K562 (cell line): ENCODE data around the gene SYNE1. TPM values are rescaled to one million over a fixed set of nuclear protein-coding genes. Genes with fewer than 3 reads are reported as not detected.

Experiments
- ATAC-seq: fragments of 200-7000 bp; cut with Tn5 transposase; 3 replicates; pipeline ENCODE4 v1.9.1; 2020; ENCODE audit warnings: moderate library complexity
- BruUV-seq: library from RNA; stranded (reverse); fragments of 400-500 nt; replicated peaks from 2 replicates; lab custom pipeline; 2021; lab: Mats Ljungman, UMichigan
- CTCF ChIA-PET: fragments of 300-600 bp; formaldehyde crosslinking; extraction: SDS; loops from one replicate; lab custom pipeline; 2021; ENCODE audit warnings: low intra/inter-chr PET ratio; lab: Yijun Ruan, JAX
- POLR2A ChIA-PET: fragments of 300-600, 350-650 bp; sonication (Branson Sonifier 250); formaldehyde crosslinking; extraction: SDS; loops from one replicate; lab custom pipeline; 2021; ENCODE audit warnings: antibody characterized with exemption, inconsistent platforms; lab: Yijun Ruan, JAX
- DNase-seq, 4 experiments: peaks; one replicate each; pipeline versions ENCODE4 v3.0.0 to v3.0.0-alpha.2; 2011 to 2018; ENCODE audit warnings: low spot score in 3 of 4, mixed read lengths in 3 of 4; ENCODE audit errors: extremely low read depth in 1 of 4
- FAIRE-seq: peaks from 2 replicates; lab custom pipeline; 2011; peaks lifted over from hg19 to GRCh38; lab: Jason Lieb, UNC
- H2AFZ ChIP-seq: 2 replicates; pipeline ENCODE4 v1.6.0; 2011; ENCODE audit warnings: low read depth, low read length, control low read depth, inconsistent platforms
- H3K27ac ChIP-seq: fragments of 200-600 bp; 3 replicates; pipeline ENCODE4 v1.8.0; 2011; ENCODE audit warnings: low read depth, mild to moderate bottlenecking, control low read depth, inconsistent platforms, low read length, moderate library complexity, mixed read lengths; ENCODE audit errors: extremely low read depth
- H3K27me3 ChIP-seq, 2 experiments: fragments of 300-600 bp in 1 of 2; 2 replicates in 1 of 2; 3 replicates in 1 of 2; pipeline versions ENCODE4 v1.6.0 to v1.8.0; 2011; ENCODE audit warnings: inconsistent platforms in 2 of 2, low read length in 2 of 2, mild to moderate bottlenecking in 1 of 2, mixed read lengths in 1 of 2, moderate library complexity in 1 of 2; ENCODE audit not compliant: control insufficient read depth in 2 of 2, insufficient read depth in 2 of 2
- H3K36me3 ChIP-seq: fragments of 300-600 bp; 3 replicates; pipeline ENCODE4 v1.8.0; 2011; ENCODE audit warnings: mild to moderate bottlenecking, low read length, inconsistent platforms; ENCODE audit not compliant: control insufficient read depth, insufficient read depth
- H3K4me1 ChIP-seq, 2 experiments: fragments of 200-600 bp in 1 of 2; replicated peaks in 1 of 2; 2 replicates in 1 of 2; 3 replicates in 1 of 2; pipeline versions ENCODE4 v1.5.1 to v1.8.0; 2011; ENCODE audit warnings: inconsistent platforms in 2 of 2, low read length in 2 of 2, mild to moderate bottlenecking in 1 of 2, mixed read lengths in 1 of 2, moderate library complexity in 1 of 2; ENCODE audit not compliant: control insufficient read depth in 2 of 2, insufficient read depth in 2 of 2
- H3K4me2 ChIP-seq: 2 replicates; pipeline ENCODE4 v1.6.1; 2011; ENCODE audit warnings: low read length, control low read depth, inconsistent platforms, mixed read lengths; ENCODE audit not compliant: insufficient read depth
- H3K4me3 ChIP-seq: fragments of 200-600 bp; sonication (generic), shearing (Covaris generic); 2 replicates; pipeline ENCODE4 v1.5.1; 2016; ENCODE audit warnings: control low read depth, inconsistent platforms
- H3K79me2 ChIP-seq: fragments of 200-600 bp; 3 replicates; pipeline ENCODE4 v1.8.0; 2011; ENCODE audit warnings: low read length, inconsistent platforms; ENCODE audit not compliant: control insufficient read depth, insufficient read depth
- H3K9ac ChIP-seq, 2 experiments: 2 replicates each; pipeline versions ENCODE4 v1.6.0 to v1.6.1; 2011; ENCODE audit warnings: low read depth in 2 of 2, low read length in 2 of 2, control low read depth in 1 of 2, inconsistent platforms in 1 of 2, mild to moderate bottlenecking in 1 of 2, mixed read lengths in 1 of 2; ENCODE audit not compliant: insufficient read depth in 1 of 2
- H3K9me1 ChIP-seq: one replicate; pipeline ENCODE4 v1.6.0; 2011; ENCODE audit warnings: inconsistent platforms, mild to moderate bottlenecking, low read length, moderate library complexity; ENCODE audit not compliant: control insufficient read depth, insufficient read depth
- H3K9me3 ChIP-seq: replicated peaks from 2 replicates; pipeline ENCODE4 v1.5.1; 2011; ENCODE audit warnings: low read depth, low read length, inconsistent platforms; ENCODE audit not compliant: control insufficient read depth, insufficient read depth
- H4K20me1 ChIP-seq: replicated peaks from 2 replicates; pipeline ENCODE4 v1.6.1; 2011; ENCODE audit warnings: low read length, inconsistent platforms, mixed read lengths; ENCODE audit not compliant: control insufficient read depth, insufficient read depth
- HDAC6 ChIP-seq: IDR thresholded peaks from 2 replicates; pipeline ENCODE4 v1.6.1; 2012; ENCODE audit warnings: low read depth, mild to moderate bottlenecking, control low read depth, inconsistent platforms, low read length, moderate library complexity
- NFYB ChIP-seq: IDR thresholded peaks from 2 replicates; pipeline ENCODE4 v1.6.1; 2011; ENCODE audit warnings: mild to moderate bottlenecking, moderate library complexity; ENCODE audit not compliant: insufficient read length; ENCODE audit errors: extremely low read depth
- POLR2AphosphoS2 ChIP-seq: IDR thresholded peaks from 2 replicates; pipeline ENCODE4 v1.6.1; 2012; ENCODE audit warnings: low read length, improper control_type of control experiment
- TBL1XR1 ChIP-seq, 2 experiments: IDR thresholded peaks; 2 replicates each; pipeline ENCODE4 v1.6.1; 2012; ENCODE audit warnings: improper control_type of control experiment in 2 of 2, low read length in 2 of 2, mild to moderate bottlenecking in 1 of 2
- XRCC3 ChIP-seq: fragments of 450-650 bp; IDR thresholded peaks from 2 replicates; pipeline ENCODE4 v1.6.1; 2017; ENCODE audit warnings: mild to moderate bottlenecking, moderate library complexity
- ZNF124 ChIP-seq: sonication (generic); formaldehyde crosslinking; IDR thresholded peaks from 2 replicates; pipeline ENCODE4 v1.8.1; 2022; ENCODE audit warnings: missing genetic modification reagents
- ZNF197 ChIP-seq: fragments of 200-800 bp; sonication (Bioruptor generic); IDR thresholded peaks from 2 replicates; pipeline ENCODE4 v1.6.1; 2016; ENCODE audit warnings: low read depth, missing genetic modification characterization, missing compliant biosample characterization
- ZNF445 ChIP-seq: fragments of 250-450 bp; sonication (Bioruptor Pico); IDR thresholded peaks from 2 replicates; pipeline ENCODE4 v1.4.0; 2020; ENCODE audit warnings: low read depth, mild to moderate bottlenecking, moderate library complexity
- WGBS: fragments of 100-300 bp; shearing (Covaris generic); methylation state at CpG from one replicate; pipeline ENCODE4 v1.1.6; 2016; ENCODE audit warnings: low coverage, mixed read lengths; ENCODE audit not compliant: insufficient coverage; ENCODE audit errors: missing lambda C conversion rate; 5-methylcytosine and 5-hydroxymethylcytosine counted together
- in situ Hi-C: fragments of 300-500 bp; cut with MboI; formaldehyde crosslinking; loops from 4 replicates; pipeline ENCODE4 v1.15.0; 2018; ENCODE audit warnings: inconsistent platforms, mixed read lengths
- intact Hi-C: fragments of 100-400 bp; cut with micrococcal nuclease; formaldehyde crosslinking; loops from 2 replicates; pipeline ENCODE4 v1.14.2; 2022
- polyA plus RNA-seq, 8 experiments: library from polyadenylated mRNA; depleted of rRNA in 4 of 8; stranded (reverse) in 5 of 8; unstranded in 3 of 8; fragments of >200 nt; fragmentation: Nextera tagmentation in 2 of 8; fragmentation: Illumina TruSeq in 1 of 8; extraction: Ambion mirVana in 2 of 8; extraction: Trizol in 1 of 8; gene quantifications; 2 replicates each; pipeline versions ENCODE4 v1.2.1 to v1.2.3, GENCODE V29; 2011 to 2014; ENCODE audit warnings: inconsistent platforms in 1 of 8, missing spikeins in 1 of 8
- total RNA-seq, 7 experiments: library from RNA; depleted of rRNA in 6 of 7; stranded (reverse); fragments of >200 nt in 6 of 7; fragmentation: Illumina TruSeq in 2 of 7; extraction: Trizol in 2 of 7; gene quantifications; 2 replicates each; pipeline versions ENCODE4 v1.2.1 to v1.2.3, GENCODE V29; 2011 to 2021; ENCODE audit warnings: low replicate concordance in 1 of 7

SYNE1 gene
- total and polyA plus RNA-seq, 9 of the 15 experiments (the other 6 are each of a cell fraction or from before 2014, with no cell fraction given): under 0.01 to 0.42 (median 0.08) TPM; not detected in 1

DNA sequence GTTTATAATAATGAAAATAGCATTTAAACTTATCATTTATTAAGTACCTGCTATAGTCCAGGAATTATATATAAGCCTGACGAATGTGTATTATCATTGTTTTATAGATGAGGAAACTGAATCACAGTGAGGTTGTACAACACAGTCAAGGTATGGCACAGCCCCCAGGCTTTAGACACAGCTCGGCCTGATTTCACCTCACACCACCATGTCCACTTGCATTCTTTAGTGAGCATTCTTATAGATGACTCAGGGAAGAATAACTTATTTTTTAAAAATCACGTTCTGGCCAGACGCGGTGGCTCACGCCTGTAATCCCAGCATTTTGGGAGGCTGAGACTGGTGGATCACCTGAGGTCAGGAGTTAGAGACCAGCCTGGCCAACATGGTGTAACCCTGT lies 289.0 kb downstream of the SYNE1 start:
- BruUV-seq: no TSS peak
- Histone ChIP-seq H3K9me3 (no peaks in the 10 kb centered on the region), H3K27ac (no peak overlapping the region), H4K20me1 (no peaks in the 10 kb centered on the region), H2AFZ (no peak overlapping the region), H3K9ac (no peak overlapping the region), H3K36me3 (no peaks in the 10 kb centered on the region), H3K79me2 (no peaks in the 10 kb centered on the region), H3K27me3 (no peaks in the 10 kb centered on the region; a peak in 1 of 5 replicates), H3K4me2 (no peak overlapping the region), H3K4me1 (no peaks in the 10 kb centered on the region), H3K4me3 (no peak overlapping the region), H3K9me1 (no peaks in the 10 kb centered on the region)
- DNase-seq: no peak
- FAIRE-seq: no peak
- ATAC-seq: no peak
- in situ Hi-C loops (no loop called here), intact Hi-C loops (no loop called here)
- TF ChIP-seq POLR2AphosphoS2 (no peak), HDAC6 (no peak)
- POLR2A ChIA-PET: no interaction called here
- CTCF ChIA-PET: no interaction called here
- whole genome bisulfite sequencing: 0% methylated on average over 6 of the region's 6 CpGs

DNA sequence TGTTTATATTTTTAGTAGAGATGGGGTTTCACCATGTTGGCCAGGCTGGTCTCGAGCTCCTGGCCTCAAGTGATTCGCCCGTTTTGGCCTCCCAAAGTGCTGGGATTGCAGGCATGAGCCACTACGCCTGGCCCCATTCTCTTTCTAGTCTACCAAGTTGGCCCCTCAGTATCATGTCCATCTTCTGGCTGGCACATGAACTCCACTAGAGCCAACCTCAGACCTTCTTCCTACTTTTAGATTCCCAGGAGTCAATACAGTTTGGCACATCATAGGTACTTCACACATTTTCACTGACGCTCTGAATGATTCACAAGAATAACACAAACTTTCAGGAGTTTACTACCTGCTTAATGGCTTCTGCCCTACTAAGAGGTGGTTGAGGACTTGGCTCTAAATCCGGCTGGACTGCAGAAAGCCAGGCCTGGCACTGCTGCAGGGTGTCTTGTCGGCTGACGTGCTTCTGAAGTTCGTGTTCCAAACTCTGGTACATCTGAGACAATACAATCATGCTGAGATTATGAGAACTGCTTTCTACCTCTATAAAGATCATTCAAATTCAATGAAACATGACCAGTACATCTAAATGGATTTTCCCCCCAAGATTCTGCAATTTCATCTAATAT lies 293.3 kb downstream of the SYNE1 start:
- Histone ChIP-seq H3K9me3 (no peaks in the 10 kb centered on the region), H3K9me1 (no peaks in the 10 kb centered on the region), H3K27me3 (no peaks in the 10 kb centered on the region; a peak in 1 of 5 replicates), H3K79me2 (no peaks in the 10 kb centered on the region), H3K9ac (no peak overlapping the region), H2AFZ (no peak overlapping the region), H3K4me2 (no peak overlapping the region), H3K27ac (no peak overlapping the region), H3K4me1 (no peaks in the 10 kb centered on the region), H3K4me3 (no peak overlapping the region), H3K36me3 (no peaks in the 10 kb centered on the region), H4K20me1 (no peaks in the 10 kb centered on the region)
- in situ Hi-C loops (no loop called here), intact Hi-C loops (no loop called here)
- FAIRE-seq (no peak), DNase-seq (no peak), ATAC-seq (no peak)
- no TSS peak for BruUV-seq
- CTCF ChIA-PET: no interaction called here
- POLR2A ChIA-PET: interaction anchor here (1.2 kb wide), 1 partner anchor 11 kb away, joined by 3 read pairs; no protein-coding TSS in a partner anchor
- TF ChIP-seq ZNF124 (CRISPR knock-in tag) (no peak), ZNF445 (CRISPR knock-in tag) (no peak), TBL1XR1 (IDR thresholded peaks at IDR 0.05; ENCODE audit: low read length in 2 of 2) (no peak), NFYB (no peak), XRCC3 (no peak), ZNF197 (CRISPR knock-in tag) (no peak)
- WGBS: 0% methylated on average over 9 of the region's 9 CpGs
